HG02840 (cell line): ENCODE results near the gene AKT3.
A peak's percentile ranks its signal among the peaks of the same experiment; 100 is the strongest.

Experiments used
- ATAC-seq: cut with Tn5 transposase; IDR thresholded peaks from one replicate; pipeline ENCODE4 v1.9.1; 2021; ENCODE audit warnings: mild to moderate bottlenecking, moderate library complexity, moderate number of reproducible peaks; ENCODE audit not compliant: unreplicated experiment, low FRiP score

AKT3 gene

DNA sequence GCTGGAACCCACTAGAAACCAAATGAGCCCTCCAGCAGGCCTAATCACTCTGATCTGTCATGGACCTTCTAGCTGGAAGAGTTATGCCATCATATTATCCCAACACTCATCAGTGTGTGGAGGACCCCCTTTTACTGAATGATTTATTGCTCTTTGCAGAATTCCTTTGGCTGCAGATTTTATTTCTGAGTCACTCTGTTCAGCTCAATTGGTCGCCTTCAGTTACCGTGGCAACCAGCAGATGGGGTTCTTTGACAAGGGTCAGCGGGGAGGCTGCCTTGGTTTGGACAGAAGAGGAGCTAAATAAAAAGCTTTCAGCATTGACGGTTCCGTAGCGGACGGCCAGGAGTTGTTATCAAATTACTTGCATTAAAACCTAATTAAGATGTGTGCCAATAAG, 374.1 kb downstream of the AKT3 start:
- ATAC-seq, result no peak

DNA sequence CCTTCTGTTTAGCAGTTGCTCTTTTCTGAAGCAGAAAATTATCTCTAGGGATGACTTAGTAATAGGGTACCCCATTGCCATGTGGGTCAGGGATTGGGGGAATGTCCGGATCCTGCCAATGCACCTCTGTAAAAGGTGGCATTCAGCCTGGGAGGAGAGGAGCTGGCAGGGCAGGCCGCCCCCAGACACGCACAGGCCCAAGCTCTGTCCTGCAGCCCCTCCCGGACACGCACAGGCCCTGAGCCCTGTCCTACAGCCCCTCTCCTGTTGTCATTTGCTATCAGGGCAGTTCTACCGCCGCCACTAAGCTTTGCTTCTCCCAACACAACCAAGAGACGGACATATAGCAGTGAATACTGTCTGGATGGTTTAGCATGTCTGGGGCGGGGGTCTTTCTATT, 375.1 kb downstream of the AKT3 start:
- no peak for ATAC-seq

DNA sequence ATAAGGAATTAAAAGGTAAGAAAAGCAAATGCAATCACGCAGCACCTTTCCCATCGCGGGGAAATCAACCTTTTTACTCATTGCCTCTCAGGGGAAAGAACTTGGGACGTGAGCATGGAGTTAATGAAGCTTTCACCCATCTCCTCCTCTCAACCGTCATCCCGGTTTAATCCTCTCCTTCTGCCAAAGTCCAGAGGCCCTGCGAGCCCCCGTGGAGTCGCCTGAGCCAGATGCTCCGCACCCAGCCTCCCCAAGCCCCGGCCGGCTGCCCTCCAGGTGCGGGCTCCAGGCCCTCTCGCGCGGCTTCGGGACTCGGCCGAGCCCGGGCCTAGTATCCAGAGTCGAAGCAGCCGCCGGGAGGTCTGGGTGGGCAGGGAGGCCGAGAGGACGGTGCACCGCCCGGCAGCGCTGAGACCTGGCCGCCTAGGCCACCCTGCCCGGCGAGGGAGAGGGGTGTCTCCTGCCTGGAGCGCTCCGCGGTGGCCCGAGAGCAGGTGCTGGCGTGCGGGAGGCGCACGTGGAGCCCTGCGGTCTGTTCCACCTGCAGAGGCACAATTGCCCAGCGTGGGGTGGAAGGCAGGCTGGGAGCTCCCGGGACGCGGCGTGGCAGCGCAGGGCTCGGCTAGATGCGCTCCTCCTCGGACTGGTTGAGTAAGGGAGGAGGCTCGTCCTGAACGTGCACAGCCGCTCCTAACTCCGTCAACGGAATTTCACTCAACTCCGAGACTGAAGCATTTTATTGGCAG, 375.7 kb downstream of the AKT3 start:
- no peak for ATAC-seq

GRCh38 chr1:243473227-243474135, 376.6 kb downstream of the AKT3 start:
- no peak for ATAC-seq

GRCh38 chr1:243471754-243472745, 378.0 kb downstream of the AKT3 start:
- peak; percentile 64 for ATAC-seq

DNA sequence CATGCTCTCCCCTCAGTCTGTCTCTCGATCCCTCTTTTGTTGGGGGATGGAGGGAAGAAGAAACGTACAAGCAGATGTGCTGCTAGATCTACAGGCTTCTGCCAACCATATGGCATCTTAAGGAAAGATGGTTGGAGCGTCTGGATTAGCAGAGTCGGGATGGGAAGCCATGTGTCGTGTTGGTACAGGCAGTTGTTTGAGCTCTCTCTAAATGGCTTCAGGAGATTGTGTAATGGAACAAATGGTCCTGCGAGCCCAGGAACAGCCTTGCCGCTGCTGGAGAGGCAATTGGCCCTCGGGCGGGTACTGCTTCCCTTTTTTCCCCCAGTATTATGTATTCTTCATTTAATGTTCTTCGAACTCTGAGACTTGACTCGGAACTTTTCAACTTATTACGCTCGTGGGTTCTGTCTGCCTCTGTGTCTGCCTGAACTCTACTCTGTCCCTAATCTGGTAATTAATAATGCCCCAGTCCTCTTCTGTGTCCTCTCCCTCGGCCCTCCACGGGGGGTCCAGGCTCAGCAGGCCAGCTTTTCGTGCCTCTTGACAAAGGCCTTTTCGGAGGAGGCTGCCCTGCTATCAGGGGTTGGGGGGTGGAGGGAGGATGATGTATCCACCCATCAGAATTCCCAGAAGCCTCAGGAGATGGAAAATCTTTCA, 378.9 kb downstream of the AKT3 start:
- ATAC-seq, result no peak

- ATAC-seq, result no peak
These were observed 379.5 kb downstream of the AKT3 start for GRCh38 chr1:243470502-243470901.

DNA sequence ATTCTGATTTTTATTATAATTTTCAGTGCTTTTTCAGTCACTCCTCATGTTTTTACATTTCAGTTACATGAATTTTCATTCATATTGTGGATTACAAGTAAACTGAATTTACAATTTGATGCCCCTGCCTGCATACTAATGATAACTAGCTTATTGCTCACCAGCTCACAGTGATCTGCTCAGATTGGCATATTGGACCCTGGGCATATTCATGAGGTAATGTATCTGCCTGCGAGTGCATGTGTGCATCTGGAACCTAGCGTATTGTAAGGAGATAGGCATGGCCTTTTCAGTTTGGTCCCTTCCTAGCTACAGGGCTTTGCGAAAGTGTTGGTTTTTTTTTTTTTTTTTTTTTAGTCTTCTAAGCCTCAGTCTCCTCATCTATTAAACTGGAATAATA, 380.5 kb downstream of the AKT3 start:
- ATAC-seq, result no peak

DNA sequence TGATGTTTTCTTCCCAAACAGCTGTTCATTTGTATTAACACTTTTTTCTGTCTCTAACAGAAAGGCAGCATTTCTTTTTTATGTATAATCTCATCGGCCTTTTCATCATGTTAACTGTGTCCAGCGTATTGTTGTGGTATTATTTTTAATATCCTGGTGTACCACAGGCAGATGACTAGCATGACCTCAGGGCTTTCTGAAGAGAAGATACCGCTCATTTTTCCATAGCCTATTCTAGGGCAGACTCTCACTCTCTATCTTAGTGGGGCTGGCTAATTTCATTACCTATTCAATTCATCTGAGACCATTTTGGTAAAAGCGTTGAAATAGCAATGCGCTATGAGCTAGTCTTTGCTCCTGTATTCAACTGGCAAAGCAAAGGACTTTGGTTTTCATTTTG, 384.3 kb downstream of the AKT3 start:
- ATAC-seq, result no peak

DNA sequence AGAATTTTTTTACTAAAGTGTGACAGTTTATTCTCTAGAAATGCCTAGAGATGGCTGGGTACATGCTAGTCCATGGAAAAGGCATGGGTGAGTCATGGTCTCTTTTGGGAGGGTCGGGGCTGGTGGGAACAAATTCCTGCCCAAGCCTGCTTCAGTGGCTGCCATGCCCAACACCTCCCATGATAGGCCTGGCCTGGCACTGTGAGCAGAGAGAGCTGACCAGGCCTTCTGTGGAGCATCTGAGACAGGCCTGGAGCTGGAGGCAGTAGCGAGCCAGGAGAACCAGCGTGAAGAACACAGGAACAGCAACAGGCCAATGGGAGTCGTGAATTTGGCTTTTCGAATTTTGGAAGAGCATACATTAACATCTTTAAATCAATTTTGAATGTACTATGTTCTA, 385.0 kb downstream of the AKT3 start:
- ATAC-seq, result no peak

DNA sequence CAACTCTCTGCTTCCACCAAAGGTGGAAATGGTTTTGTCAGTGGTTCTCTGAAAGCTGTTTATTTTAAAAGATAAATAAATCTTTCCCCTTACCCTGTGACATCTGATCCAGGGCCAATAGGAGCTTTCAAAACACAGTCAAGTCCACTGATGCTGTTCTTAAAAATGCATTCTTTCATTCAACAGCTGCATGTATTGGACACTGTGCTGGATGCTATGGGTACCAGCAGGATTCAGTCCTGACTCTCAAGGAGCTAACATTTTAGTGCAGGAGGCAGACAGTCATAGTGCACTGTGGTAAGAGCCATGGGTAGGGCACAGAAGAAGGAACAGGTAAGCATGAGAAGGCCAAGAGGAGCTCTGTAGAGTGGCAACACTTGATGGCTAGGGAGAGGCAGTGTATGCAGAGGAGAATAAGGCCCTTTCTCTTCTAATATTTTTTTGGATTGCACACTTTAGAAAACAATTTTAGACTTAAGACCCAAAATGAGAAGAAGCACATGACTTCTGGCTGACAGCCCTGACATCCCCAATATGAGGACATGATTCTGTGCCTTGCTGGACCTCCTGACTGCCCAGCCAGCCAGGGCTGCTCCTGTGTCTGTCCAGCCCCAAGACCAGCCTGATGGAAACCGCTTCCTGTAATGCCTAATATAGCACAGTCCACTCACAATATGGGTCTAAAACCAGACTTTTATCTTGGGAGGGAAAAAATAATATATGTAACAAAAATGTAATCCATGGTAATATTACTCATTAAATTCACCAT, 386.9 kb downstream of the AKT3 start:
- ATAC-seq, result no peak

GRCh38 chr1:243461700-243462099, 388.3 kb downstream of the AKT3 start:
- no peak for ATAC-seq

DNA sequence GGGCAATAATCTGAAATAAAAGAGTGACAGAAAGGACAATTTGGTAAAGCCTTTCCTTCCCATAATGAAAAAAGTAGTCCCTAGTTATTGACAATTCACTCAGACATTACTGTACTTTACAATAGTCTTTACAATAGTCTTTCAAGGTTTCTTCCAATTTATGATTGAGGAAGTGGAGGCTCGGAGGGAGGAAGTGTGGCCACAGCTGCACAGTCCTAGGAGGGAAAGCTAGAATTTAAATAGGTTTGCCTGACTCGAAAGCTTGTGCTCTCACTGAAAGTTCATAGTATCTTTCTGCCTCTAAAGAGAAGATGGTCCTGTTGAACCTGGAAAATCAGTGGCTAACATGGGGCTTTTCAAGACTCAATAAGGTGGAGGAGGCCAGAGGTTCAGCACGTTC, 391.0 kb downstream of the AKT3 start:
- ATAC-seq, result no peak

DNA sequence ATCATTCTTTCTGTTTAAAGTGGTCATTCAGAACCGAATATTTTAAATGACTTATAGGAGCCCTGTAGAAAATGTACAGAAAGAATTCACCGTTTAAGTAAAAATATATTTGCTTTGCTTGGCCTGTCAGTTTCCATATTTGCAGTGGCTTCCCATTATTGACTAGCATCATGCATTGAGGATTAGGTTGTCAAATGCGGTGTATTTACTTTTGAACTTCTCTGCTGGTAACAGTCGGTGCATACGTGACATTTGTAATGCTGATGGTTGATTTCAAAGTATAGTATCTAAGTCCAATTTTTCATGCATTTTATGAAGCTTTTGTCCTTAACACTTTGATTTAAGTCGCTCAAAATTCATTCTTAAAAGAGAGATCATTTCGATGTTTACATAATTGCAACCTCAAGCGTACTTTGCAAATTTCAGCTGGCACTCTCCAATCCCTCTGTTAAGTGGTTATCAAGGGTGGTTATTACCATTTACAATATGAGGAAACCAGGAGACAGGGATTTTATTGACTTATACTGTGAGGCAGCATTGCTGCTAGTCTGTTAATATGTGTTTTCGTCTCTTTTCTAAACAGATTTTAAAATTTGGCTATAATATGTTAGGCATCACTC, 392.6 kb downstream of the AKT3 start:
- no peak for ATAC-seq

- ATAC-seq, result no peak
These were observed 394.0 kb downstream of the AKT3 start for GRCh38 chr1:243455760-243456651.

DNA sequence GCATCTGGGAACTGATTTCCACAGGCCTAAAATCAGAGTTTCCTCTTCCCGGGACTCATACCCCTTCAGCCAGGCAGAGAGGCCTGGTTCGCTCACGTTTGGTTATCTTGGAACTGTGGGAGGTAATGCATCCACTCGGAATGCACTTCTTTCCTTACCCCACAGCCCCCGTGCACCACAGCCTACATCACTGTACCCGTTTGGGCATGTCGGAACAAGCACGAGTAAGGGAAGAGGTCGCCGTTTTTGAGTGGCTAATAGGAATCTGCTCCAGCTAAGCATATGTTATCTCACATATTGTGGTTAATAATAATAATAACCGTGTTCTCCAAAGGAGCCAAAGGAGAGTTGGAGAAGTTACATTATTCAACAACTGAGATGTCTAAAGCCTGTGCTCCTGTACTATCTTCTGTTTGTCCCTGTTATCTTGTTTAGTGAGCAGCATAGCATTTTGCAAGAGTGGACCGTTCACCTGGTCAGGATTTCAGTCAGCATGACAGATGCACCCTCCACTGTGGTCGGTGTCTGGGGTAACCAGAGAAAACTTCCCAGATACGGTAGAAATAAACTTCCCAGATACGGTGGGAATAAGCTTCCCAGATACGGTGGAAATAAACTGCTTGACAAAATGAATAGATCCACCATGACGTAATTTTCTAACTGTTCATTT, 395.6 kb downstream of the AKT3 start:
- ATAC-seq, result no peak

- ATAC-seq, result no peak
These were observed 398.0 kb downstream of the AKT3 start for GRCh38 chr1:243452092-243452491.
